ENCODE results near the gene PLCD1. TPM values are rescaled to one million over a fixed set of nuclear protein-coding genes. Genes with fewer than 3 reads are reported as not detected.
A peak's percentile ranks its signal among the peaks of the same experiment; 100 is the strongest.
"Not testable (repeated sequence)": the region's sequence is repeated elsewhere in the genome, so short reads cannot be mapped to it uniquely, and the experiment has no call there.

PLCD1 gene
- total RNA-seq, 2 donors from 2014 or later = 29.7 to 176 TPM

- H3K4me3 ChIP-seq = no peak within 1 kb of the TSS
- intact Hi-C loops (cut with DNase I) = no loop called here
- H3K27ac ChIP-seq = peak within 1 kb of the TSS in 1 of 2 donors; percentile 86
- WGBS = 77% methylated on average over 10 of the region's 10 CpGs
- no peaks in the 10 kb centered on the region for H3K9me3 ChIP-seq
- H3K36me3 ChIP-seq = no peaks in the 10 kb centered on the region
- H3K27me3 ChIP-seq (replicated peaks; ENCODE audit: insufficient read depth) = no peaks in the 10 kb centered on the region
- H3K4me1 ChIP-seq (replicated peaks) = peaks cover 12% of the 10 kb centered on the region
- TF ChIP-seq POLR2AphosphoS5 (IDR thresholded peaks at IDR 0.05) = no peak
- TF ChIP-seq CTCF (IDR thresholded peaks at IDR 0.05) = peak in 1 of 4 experiments; percentile 24
- TF ChIP-seq POLR2A (IDR thresholded peaks at IDR 0.05) = peak; percentile 65
- DNase-seq (ENCODE audit: low spot score) = no peak
These were observed 38.9 kb downstream of the PLCD1 start, which contains the start of gene VILL for GRCh38 chr3:37990527-37990926. Gene VILL, plus strand, starts transcription at chr3:37990786. Its CDS starts 2,887 bp downstream, at chr3:37993673.

- no peak for TF ChIP-seq CTCF (IDR thresholded peaks at IDR 0.05)
- TF ChIP-seq POLR2AphosphoS5 (IDR thresholded peaks at IDR 0.05) = no peak
- no peak for TF ChIP-seq POLR2A (IDR thresholded peaks at IDR 0.05)
- 96% methylated on average over 7 of the region's 7 CpGs for WGBS
- Histone ChIP-seq H3K36me3 (no peaks in the 10 kb centered on the region), H3K9me3 (no peaks in the 10 kb centered on the region), H3K4me1 (replicated peaks) (peaks cover 12% of the 10 kb centered on the region), H3K27ac (no peak overlapping the region), H3K4me3 (no peak overlapping the region), H3K27me3 (replicated peaks; ENCODE audit: insufficient read depth) (no peaks in the 10 kb centered on the region)
- intact Hi-C loops (cut with DNase I) = no loop called here
- no peak for DNase-seq (ENCODE audit: low spot score)
These were observed 39.5 kb downstream of the PLCD1 start for GRCh38 chr3:37989821-37990480.

- DNase-seq (ENCODE audit: low spot score) = no peak
- H3K27ac ChIP-seq = no peak overlapping the region
These were observed 40.4 kb downstream of the PLCD1 start for GRCh38 chr3:37988931-37989525.

GRCh38 chr3:37988376-37988775, 41.1 kb downstream of the PLCD1 start:
- intact Hi-C loops (cut with DNase I); H3K4me3 ChIP-seq; DNase-seq (ENCODE audit: low spot score); H3K27me3 ChIP-seq (replicated peaks; ENCODE audit: insufficient read depth); H3K27ac ChIP-seq; H3K9me3 ChIP-seq; H3K36me3 ChIP-seq: not testable (repeated sequence)
- WGBS = 89% methylated on average over 10 of the region's 10 CpGs
- H3K4me1 ChIP-seq (replicated peaks) = peaks cover 12% of the 10 kb centered on the region

More at GRCh38 chr3:37988931-37989525, 40.4 kb downstream of the PLCD1 start:
- H3K36me3 ChIP-seq = no peaks in the 10 kb centered on the region
- no peaks in the 10 kb centered on the region for H3K27me3 ChIP-seq (replicated peaks; ENCODE audit: insufficient read depth)
- intact Hi-C loops (cut with DNase I) = no loop called here
- WGBS = 84% methylated on average over 15 of the region's 15 CpGs
- H3K4me3 ChIP-seq = no peak overlapping the region
- H3K4me1 ChIP-seq (replicated peaks) = peaks cover 12% of the 10 kb centered on the region
- TF ChIP-seq CTCF (IDR thresholded peaks at IDR 0.05) (no peak), POLR2A (IDR thresholded peaks at IDR 0.05) (no peak), POLR2AphosphoS5 (IDR thresholded peaks at IDR 0.05) (no peak)
- no peaks in the 10 kb centered on the region for H3K9me3 ChIP-seq

- Histone ChIP-seq H3K27ac (peak overlapping the region; percentile 56 to 76), H3K36me3 (no peaks in the 10 kb centered on the region), H3K27me3 (replicated peaks; ENCODE audit: insufficient read depth) (no peaks in the 10 kb centered on the region), H3K4me1 (replicated peaks) (peaks cover 12% of the 10 kb centered on the region), H3K9me3 (no peaks in the 10 kb centered on the region), H3K4me3 (no peak overlapping the region)
- TF ChIP-seq POLR2AphosphoS5 (IDR thresholded peaks at IDR 0.05) = no peak
- TF ChIP-seq CTCF (IDR thresholded peaks at IDR 0.05) = no peak
- TF ChIP-seq POLR2A (IDR thresholded peaks at IDR 0.05) = no peak
- DNase-seq (ENCODE audit: low spot score) = no peak
- intact Hi-C loops (cut with DNase I) = no loop called here
- 77% methylated on average over 7 of the region's 7 CpGs for WGBS
These were observed 41.7 kb downstream of the PLCD1 start for GRCh38 chr3:37987751-37988179.
